Body of pancreas (tissue), 4 donors: ENCODE results near the gene VTCN1.

ENCODE experiments used
- POLR2A ChIP-seq, 3 donors: fragments of 450-650 bp; IDR thresholded peaks; one replicate each; pipeline ENCODE4 v1.6.1; 2016; ENCODE audit warnings: antibody characterized with exemption in 3 of 3, mild to moderate bottlenecking in 2 of 3
- TF ChIP-seq, protein P1 (sequence below), 7 experiments: fragments of 450-650 bp in 4 of 7; fragments of 200-600 bp in 3 of 7; sonication (generic) in 3 of 7; IDR thresholded peaks; one replicate each; pipeline ENCODE4 v1.5.1; 2016 to 2019; ENCODE audit warnings: antibody characterized with exemption in 7 of 7

- TF ChIP-seq, protein P1, sequence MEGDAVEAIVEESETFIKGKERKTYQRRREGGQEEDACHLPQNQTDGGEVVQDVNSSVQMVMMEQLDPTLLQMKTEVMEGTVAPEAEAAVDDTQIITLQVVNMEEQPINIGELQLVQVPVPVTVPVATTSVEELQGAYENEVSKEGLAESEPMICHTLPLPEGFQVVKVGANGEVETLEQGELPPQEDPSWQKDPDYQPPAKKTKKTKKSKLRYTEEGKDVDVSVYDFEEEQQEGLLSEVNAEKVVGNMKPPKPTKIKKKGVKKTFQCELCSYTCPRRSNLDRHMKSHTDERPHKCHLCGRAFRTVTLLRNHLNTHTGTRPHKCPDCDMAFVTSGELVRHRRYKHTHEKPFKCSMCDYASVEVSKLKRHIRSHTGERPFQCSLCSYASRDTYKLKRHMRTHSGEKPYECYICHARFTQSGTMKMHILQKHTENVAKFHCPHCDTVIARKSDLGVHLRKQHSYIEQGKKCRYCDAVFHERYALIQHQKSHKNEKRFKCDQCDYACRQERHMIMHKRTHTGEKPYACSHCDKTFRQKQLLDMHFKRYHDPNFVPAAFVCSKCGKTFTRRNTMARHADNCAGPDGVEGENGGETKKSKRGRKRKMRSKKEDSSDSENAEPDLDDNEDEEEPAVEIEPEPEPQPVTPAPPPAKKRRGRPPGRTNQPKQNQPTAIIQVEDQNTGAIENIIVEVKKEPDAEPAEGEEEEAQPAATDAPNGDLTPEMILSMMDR (IDR thresholded peaks at IDR 0.05) = no peak
- TF ChIP-seq POLR2A (IDR thresholded peaks at IDR 0.05) = no peak
Observed at GRCh38 chr1:117112047-117112717, 98.5 kb downstream of the VTCN1 start.
